ENCODE measurements around the gene SEMA5A.

SEMA5A gene

DNA sequence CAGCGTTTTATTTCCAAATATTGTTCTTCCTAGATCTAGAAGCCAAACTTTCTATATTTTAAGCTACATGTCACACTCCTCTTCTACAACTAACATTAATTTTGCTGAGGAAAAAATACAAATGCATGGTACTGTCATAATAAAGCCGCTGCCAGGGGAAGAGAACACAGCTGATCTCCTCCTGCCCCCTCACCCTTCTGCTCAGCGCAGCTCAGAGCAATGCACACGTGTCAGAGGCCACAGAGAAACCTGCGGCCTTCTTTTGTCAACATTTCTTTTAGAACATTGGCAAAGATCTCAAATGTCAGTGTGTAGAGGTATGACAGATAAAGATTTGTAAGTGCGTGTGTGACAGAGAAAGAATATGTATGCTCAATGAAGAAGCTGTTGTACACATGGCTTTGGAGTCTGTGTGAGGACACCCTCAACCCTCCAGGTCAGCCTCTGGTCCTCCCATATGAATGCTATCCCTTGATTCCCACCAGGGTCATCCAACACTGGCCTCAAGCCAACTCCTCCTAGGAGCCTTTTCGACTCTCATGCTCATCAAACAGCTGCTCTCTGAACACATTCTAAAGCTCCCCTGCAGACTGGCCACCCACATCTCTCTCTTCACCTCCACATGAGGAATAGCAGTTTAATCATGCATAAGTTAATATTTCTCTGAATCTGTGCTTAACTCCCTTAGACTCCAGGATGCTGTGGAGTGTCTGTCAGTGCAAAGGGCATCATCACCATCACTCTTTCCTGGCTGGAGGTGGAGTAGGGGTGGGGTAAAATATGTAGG, 43.4 kb upstream of the SEMA5A start:
- Histone ChIP-seq H3K4me2 (ENCODE audit: low read depth, low read length) (no peak overlapping the region), H3K36me3 (replicated peaks; ENCODE audit: insufficient read depth, low read length) (no peaks in the 10 kb centered on the region), H3K9me2 (replicated peaks; ENCODE audit: insufficient read depth, low read length) (no peaks in the 10 kb centered on the region), H4K20me1 (ENCODE audit: insufficient read depth, low read length) (no peaks in the 10 kb centered on the region), H3K79me2 (ENCODE audit: low read length) (no peaks in the 10 kb centered on the region), H2AFZ (ENCODE audit: low read length) (no peak overlapping the region), H3K27ac (ENCODE audit: low read length) (no peak overlapping the region), H3F3A (ENCODE audit: insufficient read depth, low read length) (no peaks in the 10 kb centered on the region), H3K9me3 (replicated peaks; ENCODE audit: insufficient read depth, low read length) (no peaks in the 10 kb centered on the region), H3K9ac (ENCODE audit: low read length) (no peak overlapping the region), H3K27me3 (replicated peaks; ENCODE audit: insufficient read depth, low read length) (no peaks in the 10 kb centered on the region), H3K4me1 (ENCODE audit: low read length) (no peaks in the 10 kb centered on the region), H3K4me3 (ENCODE audit: low read length) (no peak overlapping the region)
- TF ChIP-seq, protein P1, sequence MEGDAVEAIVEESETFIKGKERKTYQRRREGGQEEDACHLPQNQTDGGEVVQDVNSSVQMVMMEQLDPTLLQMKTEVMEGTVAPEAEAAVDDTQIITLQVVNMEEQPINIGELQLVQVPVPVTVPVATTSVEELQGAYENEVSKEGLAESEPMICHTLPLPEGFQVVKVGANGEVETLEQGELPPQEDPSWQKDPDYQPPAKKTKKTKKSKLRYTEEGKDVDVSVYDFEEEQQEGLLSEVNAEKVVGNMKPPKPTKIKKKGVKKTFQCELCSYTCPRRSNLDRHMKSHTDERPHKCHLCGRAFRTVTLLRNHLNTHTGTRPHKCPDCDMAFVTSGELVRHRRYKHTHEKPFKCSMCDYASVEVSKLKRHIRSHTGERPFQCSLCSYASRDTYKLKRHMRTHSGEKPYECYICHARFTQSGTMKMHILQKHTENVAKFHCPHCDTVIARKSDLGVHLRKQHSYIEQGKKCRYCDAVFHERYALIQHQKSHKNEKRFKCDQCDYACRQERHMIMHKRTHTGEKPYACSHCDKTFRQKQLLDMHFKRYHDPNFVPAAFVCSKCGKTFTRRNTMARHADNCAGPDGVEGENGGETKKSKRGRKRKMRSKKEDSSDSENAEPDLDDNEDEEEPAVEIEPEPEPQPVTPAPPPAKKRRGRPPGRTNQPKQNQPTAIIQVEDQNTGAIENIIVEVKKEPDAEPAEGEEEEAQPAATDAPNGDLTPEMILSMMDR (IDR thresholded peaks at IDR 0.05; ENCODE audit: low read length) = no peak
- TF ChIP-seq EZH2 (optimal IDR thresholded peaks at IDR 0.05; ENCODE audit: low read depth, low read length) (no peak), EZH2phosphoT487 (IDR thresholded peaks at IDR 0.05; ENCODE audit: low read length) (no peak)
- no peak for DNase-seq

- no peak overlapping the region for H3K4me3 ChIP-seq (ENCODE audit: low read length)
- no peak for DNase-seq
- no peaks in the 10 kb centered on the region for H3K4me1 ChIP-seq (ENCODE audit: low read length)
- H3K9me2 ChIP-seq (replicated peaks; ENCODE audit: insufficient read depth, low read length) = no peaks in the 10 kb centered on the region
- no peaks in the 10 kb centered on the region for H3K36me3 ChIP-seq (replicated peaks; ENCODE audit: insufficient read depth, low read length)
- H3K9ac ChIP-seq (ENCODE audit: low read length) = no peak overlapping the region
- H3K9me3 ChIP-seq (replicated peaks; ENCODE audit: insufficient read depth, low read length) = no peaks in the 10 kb centered on the region
- no peak overlapping the region for H3K4me2 ChIP-seq (ENCODE audit: low read depth, low read length)
- H4K20me1 ChIP-seq (ENCODE audit: insufficient read depth, low read length) = no peaks in the 10 kb centered on the region
- H3K79me2 ChIP-seq (ENCODE audit: low read length) = no peaks in the 10 kb centered on the region
- H3K27ac ChIP-seq (ENCODE audit: low read length) = no peak overlapping the region
- H3K27me3 ChIP-seq (replicated peaks; ENCODE audit: insufficient read depth, low read length) = no peaks in the 10 kb centered on the region
- TF ChIP-seq, protein P1 (IDR thresholded peaks at IDR 0.05; ENCODE audit: low read length) = no peak
- TF ChIP-seq EZH2 (optimal IDR thresholded peaks at IDR 0.05; ENCODE audit: low read depth, low read length) = no peak
- TF ChIP-seq EZH2phosphoT487 (IDR thresholded peaks at IDR 0.05; ENCODE audit: low read length) = no peak
- no peak overlapping the region for H2AFZ ChIP-seq (ENCODE audit: low read length)
- no peaks in the 10 kb centered on the region for H3F3A ChIP-seq (ENCODE audit: insufficient read depth, low read length)
Observed at GRCh38 chr5:9588254-9588653, 42.4 kb upstream of the SEMA5A start.

DNA sequence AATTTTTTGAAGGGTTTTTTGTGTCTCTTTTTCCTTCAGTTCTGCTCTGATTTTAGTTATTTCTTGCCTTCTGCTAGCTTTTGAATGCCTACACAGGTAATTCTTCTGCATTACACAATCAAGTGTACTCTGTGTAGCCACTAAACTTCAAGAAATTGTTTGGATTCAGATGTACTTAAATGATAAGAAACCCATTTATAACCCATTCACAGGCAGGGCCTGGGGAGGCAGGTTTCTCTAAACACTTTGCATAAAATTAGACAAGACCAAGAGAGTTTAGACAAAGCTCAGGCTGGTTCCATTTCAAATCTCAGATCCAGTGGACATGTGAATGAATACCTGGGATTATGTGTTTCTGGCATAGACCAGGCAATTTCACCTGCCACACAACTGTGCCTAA, 41.3 kb upstream of the SEMA5A start:
- Histone ChIP-seq H2AFZ (ENCODE audit: low read length) (no peak overlapping the region), H4K20me1 (ENCODE audit: insufficient read depth, low read length) (no peaks in the 10 kb centered on the region), H3K9me2 (replicated peaks; ENCODE audit: insufficient read depth, low read length) (no peaks in the 10 kb centered on the region), H3K9ac (ENCODE audit: low read length) (no peak overlapping the region), H3K4me1 (ENCODE audit: low read length) (no peaks in the 10 kb centered on the region), H3F3A (ENCODE audit: insufficient read depth, low read length) (no peaks in the 10 kb centered on the region), H3K79me2 (ENCODE audit: low read length) (no peaks in the 10 kb centered on the region), H3K27me3 (replicated peaks; ENCODE audit: insufficient read depth, low read length) (no peaks in the 10 kb centered on the region), H3K27ac (ENCODE audit: low read length) (no peak overlapping the region), H3K9me3 (replicated peaks; ENCODE audit: insufficient read depth, low read length) (no peaks in the 10 kb centered on the region), H3K36me3 (replicated peaks; ENCODE audit: insufficient read depth, low read length) (no peaks in the 10 kb centered on the region), H3K4me2 (ENCODE audit: low read depth, low read length) (no peak overlapping the region), H3K4me3 (ENCODE audit: low read length) (no peak overlapping the region)
- TF ChIP-seq, protein P1 (IDR thresholded peaks at IDR 0.05; ENCODE audit: low read length) = no peak
- no peak for TF ChIP-seq EZH2phosphoT487 (IDR thresholded peaks at IDR 0.05; ENCODE audit: low read length)
- no peak for TF ChIP-seq EZH2 (optimal IDR thresholded peaks at IDR 0.05; ENCODE audit: low read depth, low read length)
- no peak for DNase-seq

Data from MM.1S (cell line).